H1 (cell line): ENCODE measurements around the gene SLC9C2. TPM values are rescaled to one million over a fixed set of nuclear protein-coding genes. Genes with fewer than 3 reads are reported as not detected.

Experiments used
- BCL11A ChIP-seq, 2 experiments: IDR thresholded peaks; one replicate each; pipeline ENCODE4 v1.6.1; 2011; ENCODE audit warnings: low read depth in 2 of 2, low read length in 2 of 2, mild to moderate bottlenecking in 2 of 2
- polyA plus RNA-seq, 7 experiments: library from polyadenylated mRNA; depleted of rRNA in 3 of 7; stranded (reverse) in 5 of 7; unstranded in 2 of 7; fragments of >200 nt in 5 of 7; fragments of 200-250 nt in 2 of 7; gene quantifications; 1 replicate in 5 of 7; 2 replicates in 1 of 7; 4 replicates in 1 of 7; pipeline versions ENCODE4 v1.2.1 to v1.2.3, GENCODE V29; 2011 to 2013; ENCODE audit warnings: missing spikeins in 2 of 7, mixed read lengths in 2 of 7
- total RNA-seq: library from RNA; stranded (reverse); fragmentation: NEBNext Ultra II Directional; extraction: Animal tissue kit (Norgen Biotek cat#: 25700); gene quantifications from 2 replicates; pipeline ENCODE4 v1.2.1, GENCODE V29; 2021

SLC9C2 gene
- total and polyA plus RNA-seq, 2 of the 8 experiments (the other 6 are each of a cell fraction or from before 2014, with no cell fraction given): not detected

- TF ChIP-seq BCL11A (IDR thresholded peaks at IDR 0.05; ENCODE audit: low read depth in 2 of 2, low read length in 2 of 2): no peak
Measured at GRCh38 chr1:173459885-173460284, 143.0 kb downstream of the SLC9C2 start (continued).
